SK-N-MC (cell line): ENCODE measurements around the gene DAP3.

Experiments used
- DNase-seq: peaks from one replicate; pipeline ENCODE4 v3.0.0-alpha.2; 2011; ENCODE audit warnings: low read depth, low spot score
- H3K27ac ChIP-seq: fragments of 200-600 bp; sonication (generic); 2 replicates; pipeline ENCODE4 v1.5.1; 2016; ENCODE audit warnings: mixed run types
- H3K36me3 ChIP-seq: fragments of 200-600 bp; sonication (generic); 2 replicates; pipeline ENCODE4 v1.6.1; 2017; ENCODE audit warnings: antibody characterized with exemption, low read length, mixed read lengths; ENCODE audit not compliant: insufficient read depth
- H3K4me3 ChIP-seq: fragments of 200-600 bp; sonication (generic); 2 replicates; pipeline ENCODE4 v1.5.1; 2016
- H3K9ac ChIP-seq: fragments of 200-600 bp; sonication (generic); 2 replicates; pipeline ENCODE4 v1.8.0; 2017; ENCODE audit warnings: mixed run types, mixed read lengths; ENCODE audit not compliant: insufficient read length
- H3K9me3 ChIP-seq: fragments of 200-600 bp; sonication (generic); 2 replicates; pipeline ENCODE4 v1.6.1; 2017; ENCODE audit warnings: low read depth, mild to moderate bottlenecking, antibody characterized with exemption, low read length, moderate library complexity, mixed read lengths
- EZH2 ChIP-seq: fragments of 200-600 bp; sonication (generic); IDR thresholded peaks from one replicate; pipeline ENCODE4 v1.6.1; 2017; ENCODE audit warnings: antibody characterized with exemption
- FOXP2 ChIP-seq: optimal IDR thresholded peaks from 2 replicates; pipeline ENCODE3; 2011; ENCODE audit warnings: mild to moderate bottlenecking, moderate library complexity; ENCODE audit not compliant: insufficient read depth; ENCODE audit errors: extremely low read length, control extremely low read depth
- POLR2AphosphoS5 ChIP-seq: IDR thresholded peaks from 2 replicates; pipeline ENCODE4 v1.6.1; 2012; ENCODE audit warnings: mild to moderate bottlenecking, low read depth, low read length, borderline replicate concordance

The DAP3 gene

GRCh38 chr1:155776414-155776813 lies 87.5 kb downstream of the DAP3 start:
- TF ChIP-seq EZH2 (no peak), FOXP2 (no peak), POLR2AphosphoS5 (no peak)
- no peaks in the 10 kb centered on the region for H3K9me3 ChIP-seq
- peaks cover 41% of the 10 kb centered on the region for H3K36me3 ChIP-seq
- H3K9ac ChIP-seq: no peak overlapping the region
- H3K27ac ChIP-seq: no peak overlapping the region
- no peak overlapping the region for H3K4me3 ChIP-seq
- no peak for DNase-seq

GRCh38 chr1:155777582-155777981 lies 88.7 kb downstream of the DAP3 start:
- H3K4me3 ChIP-seq: no peak overlapping the region
- no peak for DNase-seq
- H3K9ac ChIP-seq: no peak overlapping the region
- H3K36me3 ChIP-seq: peaks cover 31% of the 10 kb centered on the region
- H3K27ac ChIP-seq: no peak overlapping the region
- no peaks in the 10 kb centered on the region for H3K9me3 ChIP-seq
- TF ChIP-seq EZH2 (no peak), FOXP2 (no peak), POLR2AphosphoS5 (no peak)
